EL (cell line): Measurements from ENCODE around the gene NT5DC3.
"Not testable (repeated sequence)": the region's sequence is repeated elsewhere in the genome, so short reads cannot be mapped to it uniquely, and the experiment has no call there.

Experiments used
- DNase-seq: peaks from one replicate; pipeline ENCODE4 v3.0.0-alpha.2; 2016

The NT5DC3 gene

GRCh38 chr12:103830730-103831320, 10.2 kb downstream of the NT5DC3 start:
- DNase-seq: no peak

- no peak for DNase-seq
These were observed 10.9 kb downstream of the NT5DC3 start for GRCh38 chr12:103830025-103830725.

DNA sequence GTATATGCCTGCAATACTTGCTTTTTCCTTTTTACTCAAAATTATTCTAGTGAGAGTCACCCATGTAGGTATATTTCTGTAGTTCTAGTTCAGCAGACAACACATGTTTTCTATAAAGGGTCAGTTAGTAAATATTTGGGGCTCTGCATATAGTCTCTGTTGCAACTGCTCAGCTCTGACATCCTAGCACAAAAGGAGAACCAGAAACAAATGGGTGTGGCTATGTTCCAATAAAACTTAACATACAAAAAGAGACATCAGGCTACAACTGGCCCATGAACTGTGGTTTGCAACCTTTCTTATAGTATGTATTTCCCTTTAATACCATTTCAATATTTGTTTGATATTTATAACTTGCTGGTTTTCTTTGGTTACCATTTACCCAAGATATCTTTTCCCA, 11.9 kb downstream of the NT5DC3 start:
- DNase-seq: no peak

GRCh38 chr12:103827911-103828391, 13.1 kb downstream of the NT5DC3 start:
- DNase-seq: no peak

DNA sequence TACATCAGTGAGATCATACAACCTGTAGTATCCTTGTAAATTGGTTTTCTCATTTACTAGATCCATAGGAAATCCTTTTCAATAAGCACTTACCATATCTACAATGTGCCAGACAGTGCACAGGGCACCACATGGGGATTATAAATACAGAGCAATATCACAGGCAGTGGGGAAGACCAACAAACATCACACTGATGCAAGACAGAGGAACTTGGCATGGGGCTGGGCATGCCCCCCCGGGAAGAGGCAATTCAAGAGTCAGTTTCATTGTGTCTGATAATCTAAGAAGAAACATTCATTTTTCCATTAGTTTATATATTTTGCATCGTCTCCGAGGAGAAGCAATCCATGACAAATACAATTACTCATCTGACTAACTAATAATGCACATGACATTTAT, 16.2 kb downstream of the NT5DC3 start:
- no peak for DNase-seq

DNA sequence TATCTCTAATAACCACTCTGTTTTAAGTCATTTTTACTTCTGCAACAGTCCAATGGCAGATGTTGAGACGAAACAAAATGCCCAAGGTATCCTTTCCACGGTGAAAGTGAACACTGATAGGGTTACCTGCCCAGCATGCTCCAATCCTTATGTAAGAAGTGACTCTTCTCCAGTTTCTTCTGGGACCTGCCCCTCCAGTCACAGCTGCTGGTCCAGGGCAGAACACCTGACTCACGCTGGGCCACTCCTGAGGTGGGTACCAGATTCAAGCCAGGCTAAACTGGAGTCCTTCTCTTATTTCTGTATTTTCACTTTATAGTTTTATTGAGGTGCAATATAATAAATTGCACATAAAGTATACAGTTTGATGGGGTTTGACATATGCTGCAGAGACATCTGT, 16.7 kb downstream of the NT5DC3 start:
- no peak for DNase-seq

- DNase-seq: no peak
These were observed 17.2 kb downstream of the NT5DC3 start for GRCh38 chr12:103823871-103824270.

DNA sequence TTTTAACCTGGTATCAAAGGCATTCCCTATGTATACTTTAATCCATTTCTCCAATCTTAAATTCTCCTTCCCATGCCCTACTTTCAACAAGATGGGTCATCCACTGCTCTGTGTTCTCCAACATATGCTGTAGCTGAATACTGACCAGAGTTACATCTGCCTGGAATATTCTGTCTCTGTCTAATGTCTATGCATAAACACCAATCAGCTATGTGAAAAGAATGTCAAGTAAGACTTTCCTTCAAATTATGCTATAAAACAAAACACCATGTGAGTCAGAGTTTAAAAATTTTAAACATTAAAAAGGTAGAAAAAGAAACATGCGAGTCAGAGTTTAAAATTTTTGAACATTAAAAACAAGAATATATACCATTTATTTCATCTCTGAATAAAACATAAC, 19.3 kb downstream of the NT5DC3 start:
- DNase-seq: peak; percentile 50

- no peak for DNase-seq
These were observed 20.0 kb downstream of the NT5DC3 start for GRCh38 chr12:103820881-103821489.

DNA sequence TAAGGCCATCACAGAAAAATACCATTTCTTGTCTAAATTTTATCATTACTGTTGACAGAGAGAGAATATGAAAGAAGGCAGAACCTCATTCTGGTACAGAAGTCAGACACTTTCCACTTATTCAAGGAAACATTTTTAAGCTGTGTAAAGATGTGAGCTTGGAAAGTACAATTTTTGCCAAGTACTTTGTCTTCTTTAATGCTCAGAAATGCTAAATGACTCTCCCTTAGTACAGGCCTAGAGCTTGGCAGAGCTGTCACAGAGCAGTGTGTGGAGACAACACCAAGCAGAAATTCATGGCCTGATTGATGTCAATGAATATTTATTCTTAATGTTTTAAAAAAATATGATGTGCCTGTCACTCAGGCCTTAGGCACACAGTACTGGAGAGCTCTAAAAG, 20.7 kb downstream of the NT5DC3 start:
- DNase-seq: no peak

GRCh38 chr12:103819892-103820291, 21.1 kb downstream of the NT5DC3 start:
- DNase-seq: no peak

GRCh38 chr12:103819312-103819711, 21.7 kb downstream of the NT5DC3 start:
- DNase-seq: no peak

DNA sequence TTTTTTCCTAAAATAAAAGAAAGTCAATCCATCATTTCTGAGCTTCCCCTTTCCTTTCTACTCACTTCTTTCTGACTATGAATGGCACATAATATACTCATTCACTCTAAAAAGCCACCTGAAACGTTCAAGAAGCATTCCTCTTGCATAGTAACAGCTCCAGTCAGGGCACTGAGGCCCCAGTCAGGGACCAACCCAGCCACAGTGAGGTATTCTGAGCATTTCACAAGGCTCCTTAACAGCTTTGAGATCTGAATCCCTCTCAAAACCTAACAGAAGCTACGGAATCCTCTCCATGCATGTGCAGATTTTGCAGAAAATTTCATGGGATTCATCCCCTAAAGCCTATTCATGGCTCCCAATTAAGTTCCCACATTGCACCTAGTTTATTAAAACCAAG, 23.2 kb downstream of the NT5DC3 start:
- no peak for DNase-seq

- no peak for DNase-seq
These were observed 24.4 kb downstream of the NT5DC3 start for GRCh38 chr12:103816663-103817062.

DNA sequence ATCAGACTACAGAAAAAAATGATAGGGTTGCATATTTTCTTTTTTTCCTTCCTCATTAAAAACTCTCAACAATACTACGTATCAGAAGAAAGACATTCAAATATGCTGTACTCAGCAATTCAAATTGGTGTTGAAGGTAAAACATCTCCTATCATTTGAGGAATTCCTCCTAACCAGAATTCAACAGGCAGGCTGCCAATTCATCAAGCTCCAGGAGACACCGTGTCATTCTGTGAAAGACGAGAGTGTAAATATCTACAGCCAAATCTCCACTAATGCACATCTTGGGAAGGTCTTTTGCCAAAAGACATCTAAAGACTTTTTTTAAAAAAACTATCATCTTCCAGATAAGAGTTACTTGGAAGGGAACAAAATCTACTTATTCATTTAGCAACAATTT, 26.6 kb downstream of the NT5DC3 start:
- no peak for DNase-seq

DNA sequence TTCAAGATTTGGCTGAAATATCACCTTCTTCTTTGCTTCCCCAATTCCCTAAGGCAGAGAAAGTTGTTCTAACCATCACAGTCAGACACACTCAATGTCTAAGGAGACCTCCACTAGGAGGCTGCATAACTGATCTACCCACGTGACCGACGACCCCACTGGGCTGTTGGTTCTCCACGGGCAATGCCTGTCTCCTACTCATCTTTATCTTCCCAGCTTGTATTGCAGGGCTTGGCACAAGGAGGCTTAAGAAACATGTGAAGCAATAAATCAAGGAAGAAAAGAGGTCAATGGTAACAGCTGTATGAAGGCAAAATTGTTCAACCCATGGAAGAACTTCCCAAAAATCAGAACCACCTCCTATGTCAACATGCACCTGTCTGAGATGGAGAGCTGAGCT, 27.1 kb downstream of the NT5DC3 start:
- DNase-seq: no peak

GRCh38 chr12:103813426-103813825, 27.6 kb downstream of the NT5DC3 start:
- no peak for DNase-seq

DNA sequence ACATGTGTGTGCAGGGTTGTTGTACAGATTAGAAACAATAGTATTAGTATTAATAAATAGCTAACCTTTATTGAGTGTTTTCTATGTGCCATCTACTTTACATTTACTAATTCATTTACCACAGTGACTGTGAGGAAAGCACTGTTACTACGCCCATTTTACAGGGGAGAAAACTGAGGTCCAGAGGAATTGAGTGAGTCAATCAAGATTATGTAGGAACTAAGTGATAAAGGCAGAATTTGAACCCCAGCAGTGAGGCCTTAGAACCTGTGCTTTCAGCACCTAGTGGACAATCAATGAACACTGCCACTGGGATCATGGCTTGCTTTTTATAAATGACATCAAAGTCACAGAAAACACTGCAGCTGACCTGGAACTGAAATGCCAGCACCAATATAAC, 28.2 kb downstream of the NT5DC3 start:
- DNase-seq: no peak

- DNase-seq: no peak
These were observed 29.2 kb downstream of the NT5DC3 start for GRCh38 chr12:103811791-103812190.

- DNase-seq: no peak
These were observed 30.9 kb downstream of the NT5DC3 start for GRCh38 chr12:103810111-103810510.

DNA sequence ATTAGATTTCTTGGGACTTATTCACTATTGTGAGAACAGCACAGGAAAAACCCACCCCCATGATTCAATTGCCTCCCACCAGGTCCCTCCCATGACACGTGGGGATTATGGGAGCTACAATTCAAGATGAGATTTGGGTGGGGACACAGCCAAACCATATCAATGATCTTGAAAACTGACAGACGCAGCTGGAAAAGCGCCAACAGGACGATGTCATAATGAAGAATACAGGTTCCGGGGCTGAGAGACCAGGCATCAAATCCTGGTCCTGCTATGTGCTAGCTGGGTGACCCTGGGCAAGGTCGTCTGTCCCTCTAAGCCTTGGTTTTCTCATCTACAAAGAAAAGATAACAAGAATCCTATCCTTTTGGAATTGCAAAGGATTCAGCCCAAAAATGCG, 31.4 kb downstream of the NT5DC3 start:
- not testable (repeated sequence) for DNase-seq

DNA sequence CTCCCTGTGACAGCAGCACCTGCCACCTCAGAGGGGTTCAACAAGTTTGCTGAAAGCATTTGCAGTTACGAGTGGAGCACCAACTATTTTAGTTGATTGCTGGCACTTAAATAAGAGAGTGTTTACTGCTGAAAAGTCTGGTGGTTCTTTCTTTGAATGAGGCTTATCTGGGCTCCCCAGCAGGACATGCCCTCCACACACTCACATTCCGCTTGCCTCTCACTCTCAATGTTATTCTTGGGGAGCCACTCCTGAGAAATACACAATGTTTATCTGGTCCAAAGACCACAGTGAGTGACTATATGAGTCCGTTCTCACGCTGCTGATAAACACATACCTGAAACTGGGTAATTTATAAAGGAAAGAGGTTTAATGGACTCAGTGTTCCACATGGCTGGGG, 31.9 kb downstream of the NT5DC3 start:
- no peak for DNase-seq

DNA sequence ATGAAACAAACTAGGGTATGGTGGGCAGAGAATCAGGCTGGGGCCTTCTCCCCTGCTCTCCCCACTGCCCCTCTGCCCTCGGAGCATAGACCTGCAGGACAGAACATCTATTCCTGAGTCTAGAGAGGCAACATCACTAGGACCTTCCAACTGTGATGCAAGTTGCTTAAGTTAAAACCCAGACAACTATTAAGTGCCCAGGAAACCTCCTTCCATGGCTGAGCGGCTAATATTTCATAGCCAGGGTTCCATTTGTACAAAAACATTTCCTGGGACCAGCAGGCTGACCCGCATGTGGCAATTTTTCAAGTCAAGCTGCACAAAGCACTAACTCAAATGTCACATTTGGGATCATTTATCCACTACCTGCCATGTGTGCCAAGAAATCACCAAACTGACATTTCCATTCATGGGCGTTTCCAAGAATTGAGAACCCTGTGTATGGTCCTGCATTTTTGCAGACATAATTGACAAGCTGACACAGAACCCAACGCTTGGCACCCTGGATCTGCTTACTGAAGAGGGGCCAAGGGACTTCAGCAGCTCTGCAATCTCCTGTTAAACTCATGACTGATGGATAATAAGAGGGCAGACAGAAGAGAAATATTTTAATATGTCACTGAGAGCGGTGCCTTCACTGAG, 32.7 kb downstream of the NT5DC3 start:
- DNase-seq: no peak
